HL-60 (cell line): ENCODE measurements around the gene DUOXA2.
"Not testable (repeated sequence)": the region's sequence is repeated elsewhere in the genome, so short reads cannot be mapped to it uniquely, and the experiment has no call there.

ENCODE experiments used
- DNase-seq, 2 experiments: peaks; one replicate each; pipeline ENCODE4 v3.0.0-alpha.2; 2010 to 2020; ENCODE audit warnings: low read depth in 1 of 2, low spot score in 1 of 2
- H3K27ac ChIP-seq: fragments of 250-450 bp; sonication (Bioruptor Pico); replicated peaks from 2 replicates; pipeline ENCODE4 v1.5.1; 2020; ENCODE audit warnings: mild to moderate bottlenecking, moderate library complexity
- H3K27me3 ChIP-seq: fragments of 250-450 bp; sonication (Bioruptor Pico); 2 replicates; pipeline ENCODE4 v1.5.1; 2021; ENCODE audit warnings: mild to moderate bottlenecking, moderate library complexity; ENCODE audit not compliant: insufficient read depth, poor library complexity, severe bottlenecking
- H3K4me3 ChIP-seq: replicated peaks from 2 replicates; pipeline ENCODE4 v1.5.1; 2011; ENCODE audit warnings: mild to moderate bottlenecking, control low read depth, low read length; ENCODE audit not compliant: insufficient read depth
- GABPA ChIP-seq: IDR thresholded peaks from 2 replicates; pipeline ENCODE4 v1.6.1; 2012; ENCODE audit warnings: low read depth
- POLR2AphosphoS5 ChIP-seq: IDR thresholded peaks from 2 replicates; pipeline ENCODE4 v1.6.1; 2012; ENCODE audit warnings: low read depth
- REST ChIP-seq: IDR thresholded peaks from 2 replicates; pipeline ENCODE4 v1.6.1; 2012; ENCODE audit warnings: low read depth; ENCODE audit not compliant: insufficient replicate concordance
- SPI1 ChIP-seq: IDR thresholded peaks from 2 replicates; pipeline ENCODE4 v1.6.1; 2012; ENCODE audit warnings: low read depth, mild to moderate bottlenecking, borderline replicate concordance
- TF ChIP-seq, protein P1 (sequence below): IDR thresholded peaks from one replicate; pipeline ENCODE4 v1.5.1; 2011; ENCODE audit warnings: low read length, control low read depth, inconsistent platforms; ENCODE audit not compliant: insufficient read depth

The DUOXA2 gene

DNA sequence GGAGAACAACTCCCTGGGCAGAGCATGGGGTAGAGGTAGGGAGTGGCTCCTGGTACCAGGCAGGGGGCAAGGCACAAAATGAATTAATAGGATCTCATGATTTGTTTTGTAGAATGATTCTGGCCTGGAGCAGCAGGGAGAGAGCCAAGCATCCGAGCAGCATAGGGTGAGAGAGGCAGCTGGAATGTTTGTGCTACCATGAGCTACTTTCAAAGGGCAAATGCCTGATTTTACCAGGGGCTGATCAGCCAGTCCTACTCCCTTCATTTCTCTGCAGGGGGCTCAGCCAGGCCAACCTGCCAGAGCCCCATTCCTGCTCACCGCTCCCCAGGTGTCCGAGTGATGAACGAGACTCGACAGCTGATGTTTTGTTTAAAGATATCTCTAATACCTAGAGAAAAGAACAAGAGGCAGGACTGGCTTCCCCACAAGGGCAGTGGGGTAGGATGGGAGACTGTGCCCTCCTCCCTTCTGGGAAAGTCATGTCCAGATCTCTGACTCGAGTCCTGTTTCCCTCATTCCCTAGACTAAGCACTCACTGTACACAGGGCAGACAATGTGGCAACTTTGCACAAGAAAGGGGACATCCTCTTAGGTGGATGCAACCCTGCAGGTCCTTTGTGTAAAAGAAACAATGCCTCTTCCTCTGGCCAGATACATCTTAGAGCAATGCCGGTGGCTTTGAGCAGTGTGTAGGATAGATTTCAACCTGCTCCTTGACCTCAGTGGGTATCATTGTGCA, 13.1 kb upstream of the DUOXA2 start:
- TF ChIP-seq GABPA (no peak), REST (no peak), POLR2AphosphoS5 (no peak), SPI1 (no peak)
- TF ChIP-seq, protein P1, sequence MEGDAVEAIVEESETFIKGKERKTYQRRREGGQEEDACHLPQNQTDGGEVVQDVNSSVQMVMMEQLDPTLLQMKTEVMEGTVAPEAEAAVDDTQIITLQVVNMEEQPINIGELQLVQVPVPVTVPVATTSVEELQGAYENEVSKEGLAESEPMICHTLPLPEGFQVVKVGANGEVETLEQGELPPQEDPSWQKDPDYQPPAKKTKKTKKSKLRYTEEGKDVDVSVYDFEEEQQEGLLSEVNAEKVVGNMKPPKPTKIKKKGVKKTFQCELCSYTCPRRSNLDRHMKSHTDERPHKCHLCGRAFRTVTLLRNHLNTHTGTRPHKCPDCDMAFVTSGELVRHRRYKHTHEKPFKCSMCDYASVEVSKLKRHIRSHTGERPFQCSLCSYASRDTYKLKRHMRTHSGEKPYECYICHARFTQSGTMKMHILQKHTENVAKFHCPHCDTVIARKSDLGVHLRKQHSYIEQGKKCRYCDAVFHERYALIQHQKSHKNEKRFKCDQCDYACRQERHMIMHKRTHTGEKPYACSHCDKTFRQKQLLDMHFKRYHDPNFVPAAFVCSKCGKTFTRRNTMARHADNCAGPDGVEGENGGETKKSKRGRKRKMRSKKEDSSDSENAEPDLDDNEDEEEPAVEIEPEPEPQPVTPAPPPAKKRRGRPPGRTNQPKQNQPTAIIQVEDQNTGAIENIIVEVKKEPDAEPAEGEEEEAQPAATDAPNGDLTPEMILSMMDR, result no peak

DNA sequence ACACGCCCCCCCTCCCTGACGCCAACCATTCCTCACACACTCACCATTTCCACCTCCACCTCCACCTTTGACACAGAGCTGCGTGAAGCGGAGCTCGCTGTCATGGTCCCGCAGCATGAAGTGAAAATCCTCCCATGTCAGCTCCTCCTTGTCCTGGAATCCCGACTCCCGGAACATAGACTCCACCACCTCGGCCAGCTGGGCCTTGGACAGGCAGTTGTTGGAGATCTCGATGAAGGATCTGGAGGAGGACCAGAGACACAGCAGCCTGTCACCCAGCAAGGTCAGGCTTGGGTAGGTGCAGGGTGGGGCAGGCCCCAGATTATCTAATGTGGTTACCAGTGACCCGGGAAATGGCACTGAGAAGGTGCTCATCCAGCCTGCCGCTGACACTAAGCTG, 12.4 kb upstream of the DUOXA2 start:
- DNase-seq, result no peak
- Histone ChIP-seq H3K27ac (no peak overlapping the region), H3K27me3 (no peaks in the 10 kb centered on the region), H3K4me3 (no peak overlapping the region)
- TF ChIP-seq POLR2AphosphoS5 (no peak), GABPA (no peak), SPI1 (no peak), REST (no peak)
- TF ChIP-seq, protein P1, result no peak

More for the DNA sequence above, 13.1 kb upstream of the DUOXA2 start:
- H3K27ac ChIP-seq, result no peak overlapping the region
- DNase-seq, result no peak
- H3K4me3 ChIP-seq, result no peak overlapping the region
- H3K27me3 ChIP-seq, result no peaks in the 10 kb centered on the region

DNA sequence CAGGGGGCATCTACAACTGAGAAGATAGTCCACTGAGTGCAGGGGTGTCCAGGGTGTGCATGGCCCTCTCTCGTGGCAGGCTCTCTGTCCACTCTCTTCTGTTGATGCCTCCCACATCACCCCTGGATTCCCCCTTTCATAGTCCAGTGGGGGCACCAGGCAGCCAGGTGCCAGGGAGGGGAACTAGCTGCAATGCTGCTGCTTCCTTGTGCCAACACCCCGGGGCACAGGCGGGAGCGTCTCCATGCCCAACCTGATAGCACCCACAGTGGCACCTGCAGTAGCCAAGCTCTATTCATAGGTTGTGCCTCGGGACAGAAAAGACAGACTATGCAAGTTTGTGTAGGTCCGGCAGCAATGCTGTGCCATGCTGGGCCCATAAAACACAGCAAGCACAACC, 11.9 kb upstream of the DUOXA2 start:
- H3K4me3 ChIP-seq, result no peak overlapping the region
- no peaks in the 10 kb centered on the region for H3K27me3 ChIP-seq
- no peak for DNase-seq
- TF ChIP-seq, protein P1, result no peak
- no peak for TF ChIP-seq GABPA
- no peak for TF ChIP-seq SPI1
- TF ChIP-seq REST, result no peak
- TF ChIP-seq POLR2AphosphoS5, result no peak
- H3K27ac ChIP-seq, result no peak overlapping the region

DNA sequence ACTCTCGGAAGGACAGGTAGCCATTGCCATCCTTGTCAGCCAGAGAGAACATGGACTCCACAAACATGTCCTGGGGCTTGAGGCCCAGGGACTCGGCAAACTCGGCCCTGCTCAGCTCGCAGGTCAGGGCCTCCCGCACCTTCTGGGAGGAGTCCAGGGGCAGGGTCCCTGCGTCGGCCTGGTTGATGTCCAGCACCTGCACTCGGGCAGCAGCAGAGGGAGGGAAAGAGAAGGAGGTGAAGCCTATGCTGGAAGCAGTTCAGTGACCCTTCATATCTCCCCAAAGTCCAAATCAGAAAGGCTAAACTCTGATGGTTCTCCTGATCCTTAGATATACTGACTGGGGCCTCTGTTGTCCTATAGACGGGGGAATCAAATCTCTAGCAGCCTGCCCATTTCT, 10.0 kb upstream of the DUOXA2 start:
- not testable (repeated sequence) for DNase-seq, H3K27me3 ChIP-seq, H3K4me3 ChIP-seq, H3K27ac ChIP-seq
